PFSK-1 (cell line): ENCODE data around the gene FAM219B.

ENCODE experiments used
- SIN3A ChIP-seq: IDR thresholded peaks from 2 replicates; pipeline ENCODE4 v1.6.1; 2012; ENCODE audit warnings: mild to moderate bottlenecking, low read length, moderate library complexity, borderline replicate concordance; ENCODE audit not compliant: insufficient read depth
- TAF1 ChIP-seq: IDR thresholded peaks from 2 replicates; pipeline ENCODE4 v1.6.1; 2012; ENCODE audit warnings: low read length, control low read depth, borderline replicate concordance; ENCODE audit not compliant: insufficient read depth
- TF ChIP-seq, protein P1 (sequence below), 2 experiments: IDR thresholded peaks; 2 replicates each; pipeline versions ENCODE4 v1.6.1 to v1.8.0; 2011 to 2012; ENCODE audit warnings: low read depth in 2 of 2, low read length in 2 of 2, control low read depth in 1 of 2, inconsistent platforms in 1 of 2, mild to moderate bottlenecking in 1 of 2, moderate library complexity in 1 of 2; ENCODE audit not compliant: insufficient read depth in 1 of 2

- TF ChIP-seq, protein P1, sequence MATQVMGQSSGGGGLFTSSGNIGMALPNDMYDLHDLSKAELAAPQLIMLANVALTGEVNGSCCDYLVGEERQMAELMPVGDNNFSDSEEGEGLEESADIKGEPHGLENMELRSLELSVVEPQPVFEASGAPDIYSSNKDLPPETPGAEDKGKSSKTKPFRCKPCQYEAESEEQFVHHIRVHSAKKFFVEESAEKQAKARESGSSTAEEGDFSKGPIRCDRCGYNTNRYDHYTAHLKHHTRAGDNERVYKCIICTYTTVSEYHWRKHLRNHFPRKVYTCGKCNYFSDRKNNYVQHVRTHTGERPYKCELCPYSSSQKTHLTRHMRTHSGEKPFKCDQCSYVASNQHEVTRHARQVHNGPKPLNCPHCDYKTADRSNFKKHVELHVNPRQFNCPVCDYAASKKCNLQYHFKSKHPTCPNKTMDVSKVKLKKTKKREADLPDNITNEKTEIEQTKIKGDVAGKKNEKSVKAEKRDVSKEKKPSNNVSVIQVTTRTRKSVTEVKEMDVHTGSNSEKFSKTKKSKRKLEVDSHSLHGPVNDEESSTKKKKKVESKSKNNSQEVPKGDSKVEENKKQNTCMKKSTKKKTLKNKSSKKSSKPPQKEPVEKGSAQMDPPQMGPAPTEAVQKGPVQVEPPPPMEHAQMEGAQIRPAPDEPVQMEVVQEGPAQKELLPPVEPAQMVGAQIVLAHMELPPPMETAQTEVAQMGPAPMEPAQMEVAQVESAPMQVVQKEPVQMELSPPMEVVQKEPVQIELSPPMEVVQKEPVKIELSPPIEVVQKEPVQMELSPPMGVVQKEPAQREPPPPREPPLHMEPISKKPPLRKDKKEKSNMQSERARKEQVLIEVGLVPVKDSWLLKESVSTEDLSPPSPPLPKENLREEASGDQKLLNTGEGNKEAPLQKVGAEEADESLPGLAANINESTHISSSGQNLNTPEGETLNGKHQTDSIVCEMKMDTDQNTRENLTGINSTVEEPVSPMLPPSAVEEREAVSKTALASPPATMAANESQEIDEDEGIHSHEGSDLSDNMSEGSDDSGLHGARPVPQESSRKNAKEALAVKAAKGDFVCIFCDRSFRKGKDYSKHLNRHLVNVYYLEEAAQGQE (IDR thresholded peaks at IDR 0.05; ENCODE audit: insufficient read depth in 1 of 2, low read depth in 2 of 2, low read length in 2 of 2) = no peak
- TF ChIP-seq TAF1 (no peak), SIN3A (no peak)
Measured at GRCh38 chr15:74855857-74856256, 50.8 kb downstream of the FAM219B start.
